Measurements from ENCODE around the gene PLXNA4. TPM values are rescaled to one million over a fixed set of nuclear protein-coding genes. Genes with fewer than 3 reads are reported as not detected.

The PLXNA4 gene
- total and polyA plus RNA-seq, 12 donors = 0.83 to 17.0 (median 11.5) TPM

GRCh38 chr7:132580717-132581285, 4.5 kb upstream of the PLXNA4 start:
- 2 to 5% methylated on average over 4 of the region's 4 CpGs for WGBS, 2 donors
- H3K9me3 ChIP-seq = no peaks in the 10 kb centered on the region
- no peak overlapping the region for H3K27ac ChIP-seq
- peaks cover 0 to 29% (median 15%) of the 10 kb centered on the region in 7 donors for H3K27me3 ChIP-seq
- intact Hi-C loops (cut with DNase I) = loop anchor here in 9 of 10 donors (1.0 to 10.0 kb wide), 9 partner anchors 262 to 888 kb away; no protein-coding TSS in a partner anchor
- ATAC-seq (peak; percentile 16 to 71 (median 59)), DNase-seq (peak; percentile 36 to 81)
- peaks cover 0 to 24% (median 7%) of the 10 kb centered on the region in 9 donors for H3K4me1 ChIP-seq
- peak; percentile 43 to 86 (median 77) for TF ChIP-seq CTCF (IDR thresholded peaks at IDR 0.05)
- H3K36me3 ChIP-seq = no peaks in the 10 kb centered on the region
- no peak overlapping the region for H3K4me3 ChIP-seq

- intact Hi-C loops (cut with DNase I) = loop anchor here in 9 of 10 donors (1.0 to 10.0 kb wide), 9 partner anchors 261 to 888 kb away; no protein-coding TSS in a partner anchor
- WGBS, 2 donors = 38 to 44% methylated on average over 1 of the region's 1 CpG
- Histone ChIP-seq H3K27me3 (peaks cover 0 to 35% (median 20%) of the 10 kb centered on the region in 7 donors), H3K9me3 (no peaks in the 10 kb centered on the region), H3K36me3 (no peaks in the 10 kb centered on the region), H3K27ac (no peak overlapping the region), H3K4me1 (peaks cover 0 to 28% (median 10%) of the 10 kb centered on the region in 9 donors), H3K4me3 (no peak overlapping the region)
- DNase-seq (no peak), ATAC-seq (no peak)
- no peak for TF ChIP-seq CTCF (IDR thresholded peaks at IDR 0.05)
These were observed 4.0 kb upstream of the PLXNA4 start for GRCh38 chr7:132580277-132580676.

DNA sequence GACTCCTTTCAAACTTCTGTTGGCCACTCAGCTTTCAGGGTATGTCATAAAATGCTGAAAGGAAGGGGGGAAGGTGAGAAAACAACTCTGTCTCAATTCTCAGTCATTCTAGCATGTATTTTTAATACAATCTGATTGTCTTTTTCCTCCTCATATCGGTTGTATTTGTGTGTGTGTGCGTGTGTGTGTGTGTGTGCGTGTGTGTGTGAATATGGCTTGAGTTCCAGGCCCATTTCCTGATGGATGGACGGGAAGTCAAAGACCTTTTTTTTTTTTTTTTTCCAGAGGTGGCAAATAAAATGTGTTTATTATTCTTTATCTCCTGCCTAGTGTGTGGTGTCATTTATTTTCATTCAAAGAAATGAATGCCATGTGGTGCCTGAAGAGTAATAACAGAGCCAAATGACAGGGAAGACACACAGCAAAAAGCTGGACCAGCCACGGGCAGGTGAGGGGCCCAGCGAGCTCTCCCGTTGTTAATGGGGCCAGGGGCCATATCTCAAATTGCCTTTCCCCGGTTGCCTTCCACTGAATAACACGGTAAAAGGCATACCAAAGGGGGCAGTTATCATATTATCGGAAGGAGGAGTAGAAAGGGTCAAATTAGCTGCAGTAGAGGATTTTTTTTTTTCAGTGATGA, 3.1 kb upstream of the PLXNA4 start:
- intact Hi-C loops (cut with DNase I) = loop anchor here (2.0 to 10.0 kb wide), 15 partner anchors 62 to 887 kb away; no protein-coding TSS in a partner anchor
- Histone ChIP-seq H3K27me3 (peaks cover 0 to 44% (median 28%) of the 10 kb centered on the region in 7 donors), H3K36me3 (no peaks in the 10 kb centered on the region), H3K4me1 (peaks cover 2 to 29% (median 17%) of the 10 kb centered on the region in 9 donors), H3K27ac (no peak overlapping the region), H3K4me3 (no peak overlapping the region), H3K9me3 (no peaks in the 10 kb centered on the region)
- DNase-seq (no peak), ATAC-seq (no peak)
- WGBS, 2 donors = 81 to 89% methylated on average over 10 of the region's 10 CpGs
- no peak for TF ChIP-seq CTCF (IDR thresholded peaks at IDR 0.05)

GRCh38 chr7:132578826-132579225, 2.6 kb upstream of the PLXNA4 start:
- ATAC-seq (no peak), DNase-seq (no peak)
- no peak for TF ChIP-seq CTCF (IDR thresholded peaks at IDR 0.05)
- H3K4me1 ChIP-seq = peaks cover 6 to 33% (median 20%) of the 10 kb centered on the region in 9 donors
- no peaks in the 10 kb centered on the region for H3K36me3 ChIP-seq
- 90 to 91% methylated on average over 3 of the region's 3 CpGs for WGBS, 2 donors
- peaks cover 0 to 49% (median 34%) of the 10 kb centered on the region in 7 donors for H3K27me3 ChIP-seq
- no peaks in the 10 kb centered on the region for H3K9me3 ChIP-seq
- H3K4me3 ChIP-seq = no peak overlapping the region
- H3K27ac ChIP-seq = no peak overlapping the region
- intact Hi-C loops (cut with DNase I) = loop anchor here (2.0 to 10.0 kb wide), 15 partner anchors 62 to 887 kb away; no protein-coding TSS in a partner anchor

Data from heart right ventricle (tissue), 16 donors.